Stimulated activated CD8-positive, alpha-beta memory T cell treated with anti-CD3 and anti-CD28 coated beads, Interleukin-7, amount 100 ng/mL, for 1 hour (primary cell): ENCODE data around the gene ATXN1.
A peak's percentile ranks its signal among the peaks of the same experiment; 100 is the strongest.

ENCODE experiments used
- DNase-seq, 2 donors: peaks; one replicate each; pipeline ENCODE4 v3.0.0-alpha.2; 2020; ENCODE audit warnings: low read depth in 2 of 2

ATXN1 gene

DNA sequence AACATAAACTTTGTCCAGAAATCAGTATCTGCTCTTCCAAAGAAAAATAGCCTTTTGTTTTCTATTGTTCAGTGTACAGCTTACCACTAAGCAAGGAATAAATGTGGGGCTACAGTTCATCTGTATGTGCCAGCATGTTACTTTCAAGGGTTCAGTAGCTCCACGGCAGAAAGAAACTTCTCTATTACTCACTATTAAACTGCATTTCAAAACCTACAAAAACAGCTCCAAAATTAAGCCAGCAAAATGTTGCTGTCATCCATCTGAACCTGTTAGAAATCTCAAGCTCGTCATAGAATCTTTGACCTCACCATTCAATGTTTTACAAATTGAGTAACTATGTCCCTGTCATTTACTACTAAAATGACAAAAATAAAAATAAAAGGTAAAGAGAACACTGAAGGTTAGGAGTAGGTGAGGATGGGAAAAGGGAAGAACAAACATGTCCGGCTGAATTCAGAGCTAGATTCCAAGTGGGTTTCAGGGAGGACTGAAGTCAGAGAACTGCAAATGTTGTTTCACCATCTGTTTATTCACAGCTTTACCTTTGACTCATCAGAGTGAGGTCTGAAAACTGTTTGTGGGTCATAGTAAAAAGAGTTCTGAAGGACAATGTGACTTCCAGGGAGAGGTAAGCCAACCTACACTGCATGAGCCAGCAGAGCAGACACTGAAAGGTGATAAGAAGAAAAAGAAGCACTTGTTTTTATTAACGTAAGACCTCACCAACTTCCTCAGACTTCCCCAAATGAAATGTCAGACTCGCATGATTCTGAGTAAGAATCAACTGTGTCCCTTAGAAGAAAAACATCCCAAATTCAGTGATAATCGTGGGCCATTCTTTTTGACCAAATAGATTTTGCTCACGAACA lies 62.0 kb downstream of the ATXN1 start:
- DNase-seq = no peak

GRCh38 chr6:16698162-16698533 lies 63.1 kb downstream of the ATXN1 start:
- no peak for DNase-seq

GRCh38 chr6:16697437-16698161 lies 63.7 kb downstream of the ATXN1 start:
- no peak for DNase-seq

- no peak for DNase-seq
These were observed 64.8 kb downstream of the ATXN1 start for GRCh38 chr6:16696496-16696895.

GRCh38 chr6:16694781-16695578 lies 66.3 kb downstream of the ATXN1 start:
- no peak for DNase-seq

- no peak for DNase-seq
These were observed 69.9 kb downstream of the ATXN1 start for GRCh38 chr6:16691324-16691723.

DNA sequence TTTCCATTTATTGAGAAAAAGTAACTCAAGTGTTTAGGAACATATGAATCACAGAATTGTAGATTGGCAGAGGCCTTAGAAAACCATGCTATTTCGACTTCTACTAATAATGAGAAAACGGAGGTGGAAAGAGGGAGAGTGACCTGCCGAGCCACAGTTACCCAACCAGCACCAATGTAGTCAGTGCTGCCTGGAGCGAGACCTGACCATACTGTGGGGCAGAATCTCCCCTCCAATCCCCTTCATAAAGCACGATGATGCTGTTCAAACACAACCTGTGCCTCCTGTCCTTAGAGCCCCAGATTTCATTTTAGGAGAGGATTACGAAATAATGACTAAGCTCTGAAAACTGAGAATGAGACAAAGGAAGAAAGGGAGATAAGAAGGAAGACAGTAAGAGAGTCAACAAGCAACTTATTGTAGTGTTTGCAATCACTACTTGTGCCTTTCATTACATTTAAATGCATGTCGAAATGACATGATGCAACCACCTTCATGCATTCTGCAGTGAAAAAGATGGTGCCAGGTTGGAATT lies 70.6 kb downstream of the ATXN1 start:
- no peak for DNase-seq

GRCh38 chr6:16689788-16690607 lies 71.3 kb downstream of the ATXN1 start:
- no peak for DNase-seq

DNA sequence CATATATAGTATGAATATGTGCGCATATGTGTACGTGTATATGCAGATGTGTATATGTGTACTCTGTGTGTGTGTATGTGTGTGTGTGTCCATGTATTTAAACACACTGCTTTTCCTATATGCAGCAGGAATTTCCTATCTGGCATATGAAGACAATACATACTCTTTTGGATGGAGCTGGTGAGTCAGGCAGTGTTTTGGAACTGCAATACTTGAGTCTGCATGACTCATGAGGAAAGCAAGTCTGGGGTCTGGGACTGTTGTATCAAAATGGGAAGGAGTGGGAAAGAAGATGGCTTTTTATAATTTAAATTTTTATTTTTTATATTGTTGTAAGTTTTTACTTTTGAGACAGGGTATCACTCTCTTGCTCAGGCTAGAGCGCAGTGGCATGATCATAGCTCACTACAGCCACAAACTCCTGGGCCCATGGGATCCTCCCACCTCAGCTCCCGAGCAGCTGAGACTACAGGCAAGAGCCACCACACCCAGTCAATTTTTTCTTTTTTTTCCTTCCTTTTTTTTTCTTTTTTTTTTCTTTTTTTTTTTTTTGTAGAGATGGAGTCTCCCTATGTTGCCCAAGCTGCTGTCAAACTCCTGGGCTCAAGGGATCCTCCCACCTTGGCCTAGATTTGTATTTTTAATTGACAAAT lies 72.2 kb downstream of the ATXN1 start:
- no peak for DNase-seq

DNA sequence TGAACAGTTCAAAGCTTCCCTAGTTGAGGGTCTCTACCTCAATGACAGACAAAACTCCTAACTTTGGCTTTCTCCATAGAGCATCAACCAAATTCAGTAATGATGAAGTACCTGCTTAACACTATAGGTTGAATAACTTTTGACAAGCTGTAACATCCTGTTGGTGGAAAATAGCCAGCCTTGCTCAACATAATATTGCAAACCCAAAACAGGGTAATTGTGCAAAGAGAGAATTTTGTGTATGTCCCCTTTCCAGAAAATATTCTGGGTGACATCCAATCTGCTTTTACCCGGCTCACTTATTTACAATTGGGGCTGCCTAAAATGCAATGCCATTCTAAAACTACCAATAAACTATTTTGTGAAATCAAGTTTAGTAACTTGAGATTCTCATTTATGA lies 72.8 kb downstream of the ATXN1 start:
- DNase-seq = no peak

- no peak for DNase-seq
These were observed 74.2 kb downstream of the ATXN1 start for GRCh38 chr6:16687045-16687444.

DNA sequence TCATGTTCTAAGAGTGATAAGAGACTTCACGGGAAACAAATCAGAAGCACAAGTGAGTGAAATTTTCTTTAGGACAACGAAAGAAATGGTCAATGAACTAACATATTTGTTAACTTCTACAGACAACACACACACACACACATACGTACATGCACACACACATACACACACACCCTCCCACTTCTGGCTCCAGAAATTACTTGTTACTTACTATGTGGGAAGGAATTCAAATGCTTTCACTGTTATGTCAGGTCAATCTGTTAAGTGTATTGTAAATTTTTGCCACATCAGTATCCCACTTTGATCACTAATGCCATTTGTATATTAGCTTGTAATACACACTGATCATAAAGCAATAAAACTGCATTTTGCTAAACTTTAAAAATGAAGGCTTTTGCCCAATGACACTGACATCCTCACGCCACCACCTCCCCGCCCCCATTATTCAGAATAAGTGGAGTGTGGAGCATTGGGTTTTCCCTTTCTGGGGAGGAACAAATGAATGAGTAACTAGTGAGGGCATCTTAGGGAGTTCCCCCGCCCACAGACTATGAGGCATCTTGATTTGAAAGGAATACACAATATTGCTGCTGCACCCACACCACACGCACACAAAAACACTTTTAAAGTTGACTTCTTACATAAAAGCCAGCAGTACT lies 76.2 kb downstream of the ATXN1 start:
- DNase-seq = peak in 1 of 2 donors; percentile 29

DNA sequence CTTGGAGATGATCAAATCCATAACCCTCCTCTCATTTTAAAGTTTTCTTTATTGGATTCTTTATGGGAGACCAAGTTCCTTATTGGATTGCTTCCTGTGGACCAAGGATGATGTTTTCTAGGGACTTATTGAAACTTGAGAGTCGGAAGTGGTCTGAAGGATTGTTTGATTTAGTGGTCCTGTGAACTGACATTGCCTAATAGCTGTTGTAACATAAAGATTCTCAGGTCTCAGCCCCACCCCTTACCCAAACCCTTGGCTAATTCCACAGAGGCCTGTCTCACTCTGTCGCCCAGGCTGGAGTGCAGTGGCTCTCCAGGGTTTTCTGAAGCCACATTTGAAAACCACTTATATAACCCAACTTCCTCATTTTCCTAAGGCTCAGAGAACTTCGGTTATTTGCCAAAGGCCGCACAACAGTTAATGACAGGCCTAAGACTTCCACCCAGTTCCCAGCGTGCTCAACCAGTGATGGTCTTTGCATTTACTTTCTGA lies 77.0 kb downstream of the ATXN1 start:
- DNase-seq = no peak

- DNase-seq = no peak
These were observed 77.5 kb downstream of the ATXN1 start for GRCh38 chr6:16683641-16684194.

DNA sequence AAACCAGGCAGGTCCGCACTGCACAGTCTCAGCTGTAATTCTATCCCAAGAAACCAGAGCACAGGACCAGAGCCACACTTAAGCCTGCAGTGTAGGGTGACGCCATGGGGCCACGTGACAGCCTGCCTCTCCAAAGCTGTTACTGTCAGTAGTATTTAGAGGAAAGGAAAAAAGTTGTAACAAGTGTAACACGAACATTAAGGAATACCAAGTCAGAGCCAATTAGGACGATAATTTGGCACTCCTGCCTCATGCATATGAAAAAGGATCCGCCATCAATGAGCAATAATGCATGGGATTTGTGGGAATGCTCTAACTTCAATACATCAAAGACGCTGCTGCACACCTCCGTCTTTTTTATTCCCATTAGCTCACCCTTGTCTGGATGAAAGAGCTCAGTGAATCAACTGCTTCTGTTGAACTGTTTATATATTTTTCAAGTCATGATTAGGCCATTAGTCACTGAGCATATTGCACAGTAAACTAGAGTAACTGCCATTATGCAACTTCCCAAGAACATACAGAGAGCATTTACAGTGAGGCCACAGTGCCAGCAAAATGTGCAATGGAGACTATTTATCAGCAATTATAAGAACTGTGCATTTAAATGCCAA lies 79.9 kb downstream of the ATXN1 start:
- no peak for DNase-seq

GRCh38 chr6:16679050-16679449 lies 82.2 kb downstream of the ATXN1 start:
- no peak for DNase-seq

DNA sequence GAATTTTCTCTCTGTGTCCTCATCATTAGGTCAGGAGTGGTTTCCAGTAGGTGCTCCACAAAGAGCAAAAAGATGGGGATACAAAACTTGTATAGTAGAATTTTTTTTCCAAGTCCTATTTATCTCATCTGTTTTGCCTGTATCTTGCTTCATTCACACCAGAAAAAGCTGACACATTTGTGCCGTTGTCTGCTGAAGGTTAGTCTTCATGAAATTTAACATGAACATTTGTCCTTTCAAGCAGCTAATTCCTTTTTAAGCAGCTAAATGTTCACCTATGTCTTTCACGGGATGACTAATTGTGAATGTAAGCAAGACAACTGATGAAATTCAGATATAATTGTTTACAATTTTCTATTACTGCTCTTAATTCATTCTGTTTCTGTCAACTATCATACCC lies 83.8 kb downstream of the ATXN1 start:
- DNase-seq = no peak

- no peak for DNase-seq
These were observed 84.3 kb downstream of the ATXN1 start for GRCh38 chr6:16676978-16677377.

DNA sequence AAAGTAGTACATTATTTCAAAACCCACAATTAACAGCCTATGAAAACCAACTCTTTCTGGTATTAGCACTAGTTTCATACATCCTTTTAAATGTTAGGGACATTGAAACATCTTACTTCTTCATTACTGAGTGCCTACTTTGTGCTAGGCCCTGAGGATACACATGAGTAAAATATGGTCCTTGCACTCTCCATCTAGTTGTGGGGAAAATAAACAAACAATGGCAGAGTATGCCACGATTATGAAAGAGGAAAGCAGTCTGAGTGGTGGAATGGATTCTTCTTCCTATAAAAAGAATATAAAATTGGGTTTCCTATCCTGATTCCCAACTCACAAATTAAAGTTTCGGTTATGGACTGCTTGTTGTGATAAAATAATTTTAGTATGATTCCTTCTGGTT lies 84.9 kb downstream of the ATXN1 start:
- DNase-seq = no peak
